ENCODE measurements around the gene MAD1L1.
"Not testable (repeated sequence)": the region's sequence is repeated elsewhere in the genome, so short reads cannot be mapped to it uniquely, and the experiment has no call there.

The MAD1L1 gene

GRCh38 chr7:2043316-2044039 is 189.3 kb downstream of the MAD1L1 start:
- no peak for DNase-seq (ENCODE audit: low spot score)

GRCh38 chr7:2042650-2043049 is 190.1 kb downstream of the MAD1L1 start:
- no peak for DNase-seq (ENCODE audit: low spot score)

GRCh38 chr7:2041496-2042367 is 191.0 kb downstream of the MAD1L1 start:
- DNase-seq (ENCODE audit: low spot score): no peak

- DNase-seq (ENCODE audit: low spot score): no peak
Observed at GRCh38 chr7:2040893-2041270, 191.9 kb downstream of the MAD1L1 start.

GRCh38 chr7:2040201-2040892 is 192.4 kb downstream of the MAD1L1 start:
- DNase-seq (ENCODE audit: low spot score): no peak

- DNase-seq (ENCODE audit: low spot score): no peak
Observed at GRCh38 chr7:2038931-2039728, 193.6 kb downstream of the MAD1L1 start.

GRCh38 chr7:2037808-2038522 is 194.8 kb downstream of the MAD1L1 start:
- no peak for DNase-seq (ENCODE audit: low spot score)

GRCh38 chr7:2037301-2037807 is 195.4 kb downstream of the MAD1L1 start:
- no peak for DNase-seq (ENCODE audit: low spot score)

GRCh38 chr7:2036786-2037185 is 196.0 kb downstream of the MAD1L1 start:
- DNase-seq (ENCODE audit: low spot score): no peak

- not testable (repeated sequence) for DNase-seq (ENCODE audit: low spot score)
Observed at GRCh38 chr7:2036201-2036600, 196.5 kb downstream of the MAD1L1 start.

GRCh38 chr7:2034291-2035201 is 198.2 kb downstream of the MAD1L1 start:
- DNase-seq (ENCODE audit: low spot score): no peak

GRCh38 chr7:2033586-2034135 is 199.1 kb downstream of the MAD1L1 start:
- DNase-seq (ENCODE audit: low spot score): no peak

- no peak for DNase-seq (ENCODE audit: low spot score)
Observed at GRCh38 chr7:2032876-2033407, 199.8 kb downstream of the MAD1L1 start.

- DNase-seq (ENCODE audit: low spot score): no peak
Observed at GRCh38 chr7:2032030-2032875, 200.5 kb downstream of the MAD1L1 start.

GRCh38 chr7:2031451-2031845 is 201.3 kb downstream of the MAD1L1 start:
- no peak for DNase-seq (ENCODE audit: low spot score)

GRCh38 chr7:2030475-2031450 is 202.0 kb downstream of the MAD1L1 start:
- no peak for DNase-seq (ENCODE audit: low spot score)

GRCh38 chr7:2029936-2030335 is 202.8 kb downstream of the MAD1L1 start:
- no peak for DNase-seq (ENCODE audit: low spot score)
